ENCODE measurements around the gene ZNF782.
"Not testable (repeated sequence)": the region's sequence is repeated elsewhere in the genome, so short reads cannot be mapped to it uniquely, and the experiment has no call there.

The ZNF782 gene

GRCh38 chr9:96852676-96853075 is 1.6 kb downstream of the ZNF782 start:
- no peak for DNase-seq (ENCODE audit: low read depth)

- no peak for DNase-seq (ENCODE audit: low read depth)
Observed at GRCh38 chr9:96844040-96844439, 10.3 kb downstream of the ZNF782 start.

GRCh38 chr9:96818533-96818932 is 35.8 kb downstream of the ZNF782 start:
- DNase-seq (ENCODE audit: low read depth), result no peak

- DNase-seq (ENCODE audit: low read depth), result no peak
Observed at GRCh38 chr9:96817973-96818372, 36.3 kb downstream of the ZNF782 start.

GRCh38 chr9:96813607-96814006 is 40.7 kb downstream of the ZNF782 start:
- no peak for DNase-seq (ENCODE audit: low read depth)

- DNase-seq (ENCODE audit: low read depth), result not testable (repeated sequence)
Observed at GRCh38 chr9:96798959-96799358, 55.4 kb downstream of the ZNF782 start.

- DNase-seq (ENCODE audit: low read depth), result no peak
Observed at GRCh38 chr9:96784021-96784420, 70.3 kb downstream of the ZNF782 start.

- DNase-seq (ENCODE audit: low read depth), result no peak
Observed at GRCh38 chr9:96782235-96782634, 72.1 kb downstream of the ZNF782 start.

GRCh38 chr9:96781552-96781951 is 72.8 kb downstream of the ZNF782 start:
- no peak for DNase-seq (ENCODE audit: low read depth)

- no peak for DNase-seq (ENCODE audit: low read depth)
Observed at GRCh38 chr9:96779089-96779488, 75.2 kb downstream of the ZNF782 start.

GRCh38 chr9:96777426-96777864 is 76.9 kb downstream of the ZNF782 start:
- no peak for DNase-seq (ENCODE audit: low read depth)

- no peak for DNase-seq (ENCODE audit: low read depth)
Observed at GRCh38 chr9:96771124-96771523, 83.2 kb downstream of the ZNF782 start.

- no peak for DNase-seq (ENCODE audit: low read depth)
Observed at GRCh38 chr9:96769989-96770388, 84.3 kb downstream of the ZNF782 start.
